SK-N-MC (cell line): ENCODE measurements around the gene SLC5A11.

Experiments used
- EZH2 ChIP-seq: fragments of 200-600 bp; sonication (generic); IDR thresholded peaks from one replicate; pipeline ENCODE4 v1.6.1; 2017; ENCODE audit warnings: antibody characterized with exemption
- FOXP2 ChIP-seq: optimal IDR thresholded peaks from 2 replicates; pipeline ENCODE3; 2011; ENCODE audit warnings: mild to moderate bottlenecking, moderate library complexity; ENCODE audit not compliant: insufficient read depth; ENCODE audit errors: extremely low read length, control extremely low read depth
- POLR2AphosphoS5 ChIP-seq: IDR thresholded peaks from 2 replicates; pipeline ENCODE4 v1.6.1; 2012; ENCODE audit warnings: mild to moderate bottlenecking, low read depth, low read length, borderline replicate concordance

- TF ChIP-seq POLR2AphosphoS5 (no peak), EZH2 (no peak), FOXP2 (no peak)
Measured at GRCh38 chr16:24930440-24930839, 84.7 kb downstream of the SLC5A11 start.
